ENCODE data around the gene STOML1. TPM values are rescaled to one million over a fixed set of nuclear protein-coding genes. Genes with fewer than 3 reads are reported as not detected.

Gene STOML1
- total RNA-seq, 1 experiment from 2014 or later = 53.1 TPM

DNA sequence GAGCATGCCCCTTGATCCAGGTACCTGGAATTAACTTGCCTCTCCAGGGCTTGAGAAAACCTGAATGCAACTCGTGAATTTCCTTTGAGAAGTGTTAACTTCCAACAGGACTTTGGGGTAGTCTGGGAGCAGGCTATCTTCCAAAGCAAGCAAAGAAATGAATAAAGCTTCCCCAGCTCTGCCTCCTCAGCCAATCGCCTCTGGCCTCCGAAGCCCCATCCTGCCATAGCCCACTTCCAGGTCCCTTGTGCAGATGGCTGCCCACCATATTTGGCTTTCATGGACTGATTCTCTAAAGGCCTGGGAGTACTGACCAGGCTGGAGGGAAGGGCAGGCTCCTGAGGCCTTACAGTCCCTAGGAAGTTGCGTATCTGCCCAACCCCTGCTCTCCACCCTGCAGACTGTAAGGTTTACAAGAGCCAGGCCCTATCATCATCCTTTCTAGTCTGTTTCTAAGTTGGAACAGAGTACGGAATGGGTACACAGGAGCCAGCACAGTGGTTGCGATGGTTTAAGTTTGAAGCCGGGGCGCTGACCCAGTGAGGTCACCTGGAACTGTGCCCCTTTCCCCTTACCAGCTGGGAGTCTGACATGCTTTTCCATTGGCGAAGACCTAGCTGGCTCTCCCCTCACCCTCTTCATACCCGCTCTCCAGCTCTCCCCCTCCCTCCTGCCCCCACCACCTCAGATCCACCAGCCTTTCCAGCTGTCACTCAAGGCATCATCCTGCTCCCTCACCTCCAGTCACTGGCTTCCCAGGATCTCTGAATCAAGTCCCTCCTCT, 1.3 kb upstream of the STOML1 start:
- DNase-seq = no peak
- Histone ChIP-seq H3K9me3 (no peaks in the 10 kb centered on the region), H3K4me3 (peak overlapping the region; percentile 66), H3K36me3 (peaks cover 38% of the 10 kb centered on the region), H3K27me3 (no peaks in the 10 kb centered on the region)

DNA sequence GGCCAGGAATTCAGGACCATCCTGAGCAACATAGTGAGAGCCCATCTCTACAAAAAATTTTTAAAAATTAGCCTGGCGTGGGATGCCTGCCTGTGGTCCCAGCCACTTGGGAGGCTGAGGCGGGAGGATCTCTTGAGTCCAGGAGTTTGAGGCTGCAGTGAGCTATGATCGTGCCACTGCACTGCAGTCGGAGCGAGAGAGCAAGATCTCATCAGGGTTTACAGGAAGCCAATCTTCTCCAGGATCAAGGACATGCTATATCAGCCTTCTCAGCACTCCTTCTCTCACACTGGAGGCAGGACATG, 451 bp upstream of the STOML1 start:
- DNase-seq = no peak
- Histone ChIP-seq H3K9me3 (no peaks in the 10 kb centered on the region), H3K27me3 (no peaks in the 10 kb centered on the region), H3K4me3 (peak overlapping the region; percentile 23), H3K36me3 (peaks cover 38% of the 10 kb centered on the region)

GRCh38 chr15:73991260-73991659, 835 bp downstream of the STOML1 start:
- Histone ChIP-seq H3K4me3 (peak overlapping the region; percentile 82), H3K27me3 (no peaks in the 10 kb centered on the region), H3K9me3 (no peaks in the 10 kb centered on the region), H3K36me3 (peaks cover 36% of the 10 kb centered on the region)
- DNase-seq = peak; percentile 95

GRCh38 chr15:73990250-73991005, 1.7 kb downstream of the STOML1 start:
- no peaks in the 10 kb centered on the region for H3K27me3 ChIP-seq
- H3K36me3 ChIP-seq = peaks cover 31% of the 10 kb centered on the region
- H3K9me3 ChIP-seq = no peaks in the 10 kb centered on the region
- peak overlapping the region; percentile 82 for H3K4me3 ChIP-seq
- no peak for DNase-seq

- no peaks in the 10 kb centered on the region for H3K27me3 ChIP-seq
- no peak overlapping the region for H3K4me3 ChIP-seq
- H3K9me3 ChIP-seq = no peaks in the 10 kb centered on the region
- H3K36me3 ChIP-seq = peaks cover 33% of the 10 kb centered on the region
- DNase-seq = peak; percentile 40
Observed at GRCh38 chr15:73989001-73989798, 2.9 kb downstream of the STOML1 start.

GRCh38 chr15:73988445-73988969, 3.6 kb downstream of the STOML1 start:
- Histone ChIP-seq H3K9me3 (no peaks in the 10 kb centered on the region), H3K4me3 (no peak overlapping the region), H3K36me3 (peaks cover 40% of the 10 kb centered on the region), H3K27me3 (no peaks in the 10 kb centered on the region)
- DNase-seq = no peak

- no peak for DNase-seq
- H3K27me3 ChIP-seq = no peaks in the 10 kb centered on the region
- peaks cover 43% of the 10 kb centered on the region for H3K36me3 ChIP-seq
- no peaks in the 10 kb centered on the region for H3K9me3 ChIP-seq
- H3K4me3 ChIP-seq = no peak overlapping the region
Observed at GRCh38 chr15:73987681-73988444, 4.2 kb downstream of the STOML1 start.

DNA sequence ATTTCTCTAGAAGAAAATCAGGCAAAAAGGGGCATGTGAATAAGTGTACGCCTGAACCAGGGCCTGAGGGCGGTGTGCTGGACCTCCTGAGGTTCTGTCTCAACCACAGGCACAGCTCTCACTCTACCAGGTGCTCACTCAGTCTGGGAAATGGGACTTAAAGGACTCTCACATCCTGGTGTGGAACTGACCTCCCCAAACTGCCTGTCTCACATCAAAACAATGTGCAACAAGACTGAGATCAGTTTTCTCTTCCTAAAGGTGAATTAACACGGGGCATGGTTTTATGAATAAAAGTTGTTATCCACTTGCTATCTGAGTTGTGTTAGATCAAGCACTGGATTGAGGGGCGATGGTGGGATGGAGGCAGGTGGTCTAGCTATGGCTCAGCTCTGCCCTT, 4.8 kb downstream of the STOML1 start:
- no peak overlapping the region for H3K4me3 ChIP-seq
- no peaks in the 10 kb centered on the region for H3K9me3 ChIP-seq
- no peak for DNase-seq
- peaks cover 43% of the 10 kb centered on the region for H3K36me3 ChIP-seq
- H3K27me3 ChIP-seq = no peaks in the 10 kb centered on the region

DNA sequence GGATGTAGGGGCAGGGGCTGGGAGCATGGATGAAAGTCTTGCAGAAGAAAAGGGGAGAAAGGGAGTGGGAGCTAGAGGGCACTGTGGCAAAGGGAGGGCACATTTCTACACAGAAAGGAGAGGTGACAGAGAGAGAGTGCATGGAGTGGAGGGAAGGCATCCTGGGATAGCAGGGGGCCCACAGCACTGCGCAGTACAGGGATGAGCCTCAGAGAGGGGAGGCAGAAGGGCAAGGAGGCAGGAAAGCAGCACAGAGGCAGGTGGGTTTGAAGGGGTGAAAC, 5.4 kb downstream of the STOML1 start:
- no peaks in the 10 kb centered on the region for H3K9me3 ChIP-seq
- H3K27me3 ChIP-seq = no peaks in the 10 kb centered on the region
- no peak for DNase-seq
- peaks cover 43% of the 10 kb centered on the region for H3K36me3 ChIP-seq
- H3K4me3 ChIP-seq = no peak overlapping the region

GRCh38 chr15:73986055-73986775, 5.9 kb downstream of the STOML1 start:
- no peaks in the 10 kb centered on the region for H3K27me3 ChIP-seq
- DNase-seq = no peak
- no peak overlapping the region for H3K4me3 ChIP-seq
- H3K9me3 ChIP-seq = no peaks in the 10 kb centered on the region
- H3K36me3 ChIP-seq = peaks cover 43% of the 10 kb centered on the region

DNA sequence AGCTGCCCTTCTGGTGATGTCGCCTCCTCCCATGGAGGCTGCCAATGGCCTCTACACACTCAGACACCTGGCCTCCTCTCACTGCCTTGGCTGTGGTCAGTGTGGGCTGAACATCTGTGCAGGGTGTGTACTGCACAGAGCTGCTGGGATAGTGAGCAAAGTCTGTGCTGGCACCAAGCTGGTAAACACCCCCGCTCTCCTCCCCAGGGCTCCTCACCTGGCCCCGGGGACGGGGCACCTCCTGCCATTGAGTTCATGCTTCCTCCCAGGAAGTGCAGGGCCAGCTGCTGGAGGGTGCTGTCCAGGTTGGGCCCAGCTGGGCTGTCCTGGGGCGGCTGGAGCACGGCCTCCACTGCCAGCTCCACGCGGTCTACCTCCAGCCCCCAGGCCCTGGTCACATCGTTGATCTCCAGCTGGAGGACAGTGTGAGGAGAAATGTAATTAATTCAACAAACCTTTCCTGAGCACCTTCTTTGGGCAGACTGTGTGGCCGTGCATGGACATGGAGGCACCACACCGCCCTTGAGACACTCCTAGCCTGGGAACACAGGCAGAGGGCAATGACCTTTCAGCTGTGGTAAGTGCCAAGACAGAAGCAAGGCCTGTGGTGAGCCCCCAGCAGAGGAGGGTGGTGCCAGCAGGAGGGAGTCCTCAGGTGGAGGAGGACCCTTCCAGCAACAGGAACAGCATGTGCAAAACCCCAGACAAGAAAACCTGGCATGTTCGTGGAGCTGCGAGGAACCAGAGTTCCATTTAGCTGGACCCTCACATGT, 6.8 kb downstream of the STOML1 start:
- DNase-seq = peak; percentile 80
- Histone ChIP-seq H3K27me3 (no peaks in the 10 kb centered on the region), H3K9me3 (no peaks in the 10 kb centered on the region), H3K4me3 (no peak overlapping the region), H3K36me3 (peaks cover 43% of the 10 kb centered on the region)

GRCh38 chr15:73984208-73984979, 7.7 kb downstream of the STOML1 start:
- peaks cover 40% of the 10 kb centered on the region for H3K36me3 ChIP-seq
- H3K9me3 ChIP-seq = no peaks in the 10 kb centered on the region
- no peak overlapping the region for H3K4me3 ChIP-seq
- DNase-seq = no peak
- no peaks in the 10 kb centered on the region for H3K27me3 ChIP-seq

GRCh38 chr15:73983773-73984172, 8.3 kb downstream of the STOML1 start:
- Histone ChIP-seq H3K36me3 (peaks cover 36% of the 10 kb centered on the region), H3K4me3 (no peak overlapping the region), H3K9me3 (no peaks in the 10 kb centered on the region), H3K27me3 (no peaks in the 10 kb centered on the region)
- no peak for DNase-seq

GRCh38 chr15:73983211-73983727, 8.8 kb downstream of the STOML1 start:
- Histone ChIP-seq H3K27me3 (no peaks in the 10 kb centered on the region), H3K36me3 (peaks cover 31% of the 10 kb centered on the region), H3K4me3 (no peak overlapping the region), H3K9me3 (no peaks in the 10 kb centered on the region)
- DNase-seq = peak; percentile 95

All from MG63 (cell line).